Trophoblast cell (in vitro differentiated cells and primary cell): ENCODE results near the gene NAB2.
"Not testable (repeated sequence)": the region's sequence is repeated elsewhere in the genome, so short reads cannot be mapped to it uniquely, and the experiment has no call there.

Source experiments
- DNase-seq, 2 donors: peaks; one replicate each; pipeline ENCODE4 v3.0.0-alpha.2; 2016
- H2AFZ ChIP-seq: 2 replicates; pipeline ENCODE4 v1.6.1; 2013; ENCODE audit warnings: low read length, moderate library complexity, mild to moderate bottlenecking; ENCODE audit not compliant: insufficient read depth, poor library complexity
- H2AK5ac ChIP-seq: 2 replicates; pipeline ENCODE4 v1.6.1; 2013; ENCODE audit warnings: mild to moderate bottlenecking, low read length
- H2BK120ac ChIP-seq: 2 replicates; pipeline ENCODE4 v1.6.1; 2013; ENCODE audit warnings: low read length, mild to moderate bottlenecking, moderate library complexity; ENCODE audit not compliant: insufficient read depth, poor library complexity
- H2BK12ac ChIP-seq: 2 replicates; pipeline ENCODE4 v1.6.1; 2013; ENCODE audit warnings: mild to moderate bottlenecking, low read length, moderate library complexity
- H2BK5ac ChIP-seq: 2 replicates; pipeline ENCODE4 v1.6.1; 2013; ENCODE audit warnings: low read length, low read depth, moderate library complexity, mild to moderate bottlenecking; ENCODE audit not compliant: poor library complexity
- H3K14ac ChIP-seq: 2 replicates; pipeline ENCODE4 v1.6.1; 2013; ENCODE audit warnings: mild to moderate bottlenecking, low read length
- H3K18ac ChIP-seq: 2 replicates; pipeline ENCODE4 v1.6.1; 2013; ENCODE audit warnings: mild to moderate bottlenecking, low read length
- H3K23ac ChIP-seq: 2 replicates; pipeline ENCODE4 v1.6.1; 2013; ENCODE audit warnings: low read length
- H3K27ac ChIP-seq: 2 replicates; pipeline ENCODE4 v1.5.1; 2013; ENCODE audit warnings: low read depth, mild to moderate bottlenecking, inconsistent platforms, low read length, moderate library complexity
- H3K27me3 ChIP-seq: 2 replicates; pipeline ENCODE4 v1.6.1; 2013; ENCODE audit warnings: inconsistent platforms, mild to moderate bottlenecking, low read length, moderate library complexity; ENCODE audit not compliant: insufficient read depth
- H3K36me3 ChIP-seq, 2 experiments: 1 replicate in 1 of 2; 2 replicates in 1 of 2; pipeline ENCODE4 v1.6.1; 2013; ENCODE audit warnings: low read length in 2 of 2, mild to moderate bottlenecking in 2 of 2, moderate library complexity in 1 of 2; ENCODE audit not compliant: insufficient read depth in 2 of 2, control insufficient read depth in 1 of 2
- H3K4ac ChIP-seq: 2 replicates; pipeline ENCODE4 v1.6.1; 2013; ENCODE audit warnings: low read depth, mild to moderate bottlenecking, low read length, moderate library complexity
- H3K4me1 ChIP-seq, 2 experiments: 1 replicate in 1 of 2; 2 replicates in 1 of 2; pipeline ENCODE4 v1.6.1; 2013; ENCODE audit warnings: low read length in 2 of 2, mild to moderate bottlenecking in 2 of 2, moderate library complexity in 1 of 2; ENCODE audit not compliant: insufficient read depth in 2 of 2, control insufficient read depth in 1 of 2
- H3K4me2 ChIP-seq: 2 replicates; pipeline ENCODE4 v1.6.1; 2013; ENCODE audit warnings: inconsistent platforms, mild to moderate bottlenecking, low read length, moderate library complexity
- H3K4me3 ChIP-seq: 2 replicates; pipeline ENCODE4 v1.5.1; 2013; ENCODE audit warnings: mild to moderate bottlenecking, low read depth, low read length, inconsistent platforms
- H3K79me1 ChIP-seq: one replicate; pipeline ENCODE4 v1.6.1; 2013; ENCODE audit warnings: low read length
- H3K79me2 ChIP-seq: 2 replicates; pipeline ENCODE4 v1.6.1; 2013; ENCODE audit warnings: low read length, mild to moderate bottlenecking; ENCODE audit not compliant: control insufficient read depth, insufficient read depth, poor library complexity
- H3K9ac ChIP-seq: 2 replicates; pipeline ENCODE4 v1.6.1; 2013; ENCODE audit warnings: mild to moderate bottlenecking, low read length
- H3K9me3 ChIP-seq: 2 replicates; pipeline ENCODE4 v1.6.1; 2013; ENCODE audit warnings: low read depth, mild to moderate bottlenecking, control low read depth, inconsistent platforms, low read length; ENCODE audit not compliant: insufficient read depth
- H4K12ac ChIP-seq: 2 replicates; pipeline ENCODE4 v1.6.1; 2013; ENCODE audit warnings: low read depth, mild to moderate bottlenecking, low read length, moderate library complexity
- H4K8ac ChIP-seq: 2 replicates; pipeline ENCODE4 v1.6.1; 2013; ENCODE audit warnings: low read depth, mild to moderate bottlenecking, low read length, moderate library complexity
- H4K91ac ChIP-seq: one replicate; pipeline ENCODE4 v1.6.1; 2013; ENCODE audit warnings: low read depth, mild to moderate bottlenecking, low read length, moderate library complexity
- WGBS: extraction: QIAGEN DNeasy Blood & Tissue Kit; methylation state at CpG from one replicate; pipeline ENCODE4 v1.1.7; 2013; ENCODE audit warnings: missing lambda C conversion rate; ENCODE audit not compliant: insufficient read length, insufficient coverage; ENCODE audit errors: extremely low coverage; 5-methylcytosine and 5-hydroxymethylcytosine counted together

The NAB2 gene

DNA sequence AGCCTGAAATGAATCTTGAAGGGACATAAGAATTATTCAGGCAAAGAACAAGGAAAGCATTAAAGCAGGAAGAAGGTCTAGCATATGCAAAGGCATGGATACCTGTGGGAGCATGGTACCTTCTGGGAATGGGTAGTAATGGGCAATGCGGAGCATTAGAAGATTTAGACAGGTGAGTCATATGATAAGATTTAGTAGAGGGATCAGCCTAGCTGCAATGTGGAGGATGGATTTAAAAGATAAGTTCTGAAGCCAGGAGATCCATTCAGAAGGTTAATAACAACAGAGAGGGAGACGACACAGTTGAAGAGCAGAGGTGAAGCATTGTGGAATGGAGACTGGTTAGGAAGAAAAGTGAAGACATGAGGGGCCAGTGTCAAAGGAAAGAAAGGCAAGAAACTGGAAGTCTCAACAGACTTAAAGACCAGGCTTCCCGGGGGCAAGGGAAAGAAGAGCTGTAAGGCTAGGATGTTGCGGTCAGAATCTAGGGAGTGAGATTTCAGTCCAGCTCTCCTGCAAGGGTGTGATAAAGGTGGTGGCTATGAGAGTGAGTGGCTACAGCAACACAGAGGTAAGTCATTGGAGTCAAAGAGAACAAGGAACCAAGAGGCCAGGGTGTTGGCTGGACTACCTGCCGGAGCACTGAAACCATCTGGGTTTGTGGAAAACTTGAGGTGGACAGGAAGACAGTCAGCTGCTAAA, 27.8 kb downstream of the NAB2 start:
- H4K12ac ChIP-seq, result no peak overlapping the region
- no peak overlapping the region for H4K91ac ChIP-seq
- no peak overlapping the region for H2BK5ac ChIP-seq
- no peak overlapping the region for H4K8ac ChIP-seq
- no peak overlapping the region for H3K4ac ChIP-seq
- H3K9ac ChIP-seq, result no peak overlapping the region
- H3K4me3 ChIP-seq, result no peak overlapping the region
- no peak overlapping the region for H3K23ac ChIP-seq
- H3K9me3 ChIP-seq, result no peaks in the 10 kb centered on the region
- no peak overlapping the region for H2AFZ ChIP-seq
- no peak for DNase-seq
- H2BK12ac ChIP-seq, result no peak overlapping the region
- WGBS, result no CpG with 5 or more reads among the region's 5 CpGs
- H3K18ac ChIP-seq, result no peak overlapping the region
- H3K79me1 ChIP-seq, result peaks cover 2% of the 10 kb centered on the region
- H2BK120ac ChIP-seq, result no peak overlapping the region
- H3K79me2 ChIP-seq, result no peaks in the 10 kb centered on the region
- H3K27ac ChIP-seq, result no peak overlapping the region
- H3K4me1 ChIP-seq, result no peaks in the 10 kb centered on the region
- no peak overlapping the region for H3K14ac ChIP-seq
- no peaks in the 10 kb centered on the region for H3K27me3 ChIP-seq
- H2AK5ac ChIP-seq, result no peak overlapping the region
- no peak overlapping the region for H3K4me2 ChIP-seq
- H3K36me3 ChIP-seq, result no peaks in the 10 kb centered on the region

DNA sequence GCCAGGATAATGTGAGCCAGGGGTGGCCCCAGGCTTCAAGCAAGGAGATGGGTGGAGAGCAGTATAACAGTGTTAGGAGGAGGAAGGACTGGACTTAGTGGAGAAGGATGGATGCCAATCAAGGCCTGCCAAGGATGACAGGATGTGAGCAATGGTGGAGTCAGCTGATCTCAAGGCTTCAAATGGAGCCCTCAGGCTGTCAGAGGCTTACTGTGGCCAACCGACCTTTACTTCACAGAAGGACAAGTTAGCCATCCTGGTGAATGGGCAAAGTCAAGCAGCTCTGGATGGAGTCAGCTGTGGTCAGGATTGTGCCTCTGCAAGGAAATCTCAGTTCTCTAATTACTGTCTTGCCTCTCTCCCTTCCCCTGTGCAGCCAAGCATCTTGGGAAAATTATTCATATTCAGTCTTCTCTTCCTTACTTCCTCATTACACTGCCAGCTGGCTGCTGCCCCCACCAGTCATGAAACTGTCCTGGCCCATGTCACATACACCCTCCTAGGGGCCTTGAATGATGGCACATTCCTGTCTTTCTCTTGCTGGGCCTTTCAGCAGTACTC, 29.9 kb downstream of the NAB2 start:
- Histone ChIP-seq H2BK5ac (no peak overlapping the region), H3K36me3 (no peaks in the 10 kb centered on the region), H3K27me3 (no peaks in the 10 kb centered on the region), H3K27ac (no peak overlapping the region), H3K4me2 (no peak overlapping the region), H3K79me1 (no peaks in the 10 kb centered on the region), H2BK120ac (no peak overlapping the region), H3K4me3 (no peak overlapping the region), H2BK12ac (no peak overlapping the region), H3K9me3 (no peaks in the 10 kb centered on the region), H3K23ac (no peak overlapping the region), H4K8ac (no peak overlapping the region), H4K91ac (no peak overlapping the region), H4K12ac (no peak overlapping the region), H3K4me1 (no peaks in the 10 kb centered on the region), H2AK5ac (no peak overlapping the region), H3K9ac (no peak overlapping the region), H3K14ac (no peak overlapping the region), H3K18ac (no peak overlapping the region), H3K4ac (no peak overlapping the region), H2AFZ (no peak overlapping the region), H3K79me2 (no peaks in the 10 kb centered on the region)
- WGBS, result no CpG with 5 or more reads among the region's 1 CpG
- DNase-seq, result peak in 1 of 2 donors; percentile 26

DNA sequence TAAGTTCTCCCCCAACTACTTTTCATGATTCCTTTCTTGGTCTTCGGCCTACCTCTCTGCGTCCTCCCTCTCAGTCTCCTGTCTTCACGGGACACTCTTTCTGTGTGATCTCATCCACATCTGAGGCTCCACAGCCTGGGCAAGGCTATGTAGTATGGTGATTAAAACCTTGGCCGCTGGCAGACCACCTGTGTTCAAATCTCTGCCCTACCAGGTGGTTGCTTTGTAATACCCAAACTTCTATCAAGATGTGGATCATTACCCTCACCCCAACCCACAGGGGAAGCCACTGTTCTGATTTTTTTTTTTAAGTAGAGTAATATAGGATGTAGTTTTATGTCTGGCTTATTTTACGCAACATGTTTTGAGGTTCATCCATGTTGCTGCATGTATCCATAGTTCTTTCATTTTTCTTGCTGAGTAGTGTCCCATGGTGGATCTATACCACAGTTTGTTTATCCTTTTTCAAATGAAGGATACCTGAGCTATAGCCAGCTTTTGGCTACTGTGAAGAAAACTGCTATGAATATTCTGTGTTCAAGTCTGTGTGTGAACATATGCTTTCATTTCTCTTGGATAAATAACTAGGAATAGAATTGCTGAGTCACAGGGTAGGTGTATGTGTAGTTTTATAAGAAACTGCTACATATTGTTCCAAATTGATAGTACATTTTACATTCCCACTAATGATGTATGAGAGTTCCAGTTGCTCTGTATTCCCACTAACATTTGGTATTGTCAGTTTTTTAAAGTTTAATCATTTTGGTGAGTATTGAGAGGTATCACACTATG, 30.6 kb downstream of the NAB2 start:
- Histone ChIP-seq H3K23ac (no peak overlapping the region), H3K27ac (no peak overlapping the region), H3K9me3 (no peaks in the 10 kb centered on the region), H4K12ac (no peak overlapping the region), H3K4me2 (no peak overlapping the region), H3K79me2 (no peaks in the 10 kb centered on the region), H3K9ac (no peak overlapping the region), H4K91ac (no peak overlapping the region), H3K27me3 (no peaks in the 10 kb centered on the region), H4K8ac (no peak overlapping the region), H3K79me1 (no peaks in the 10 kb centered on the region), H2BK120ac (no peak overlapping the region), H3K18ac (no peak overlapping the region), H3K4me1 (no peaks in the 10 kb centered on the region), H3K36me3 (no peaks in the 10 kb centered on the region), H3K14ac (no peak overlapping the region), H2BK5ac (no peak overlapping the region), H3K4me3 (no peak overlapping the region), H2AFZ (no peak overlapping the region), H3K4ac (no peak overlapping the region), H2BK12ac (no peak overlapping the region), H2AK5ac (no peak overlapping the region)
- DNase-seq, result no peak
- WGBS, result no CpG with 5 or more reads among the region's 5 CpGs

DNA sequence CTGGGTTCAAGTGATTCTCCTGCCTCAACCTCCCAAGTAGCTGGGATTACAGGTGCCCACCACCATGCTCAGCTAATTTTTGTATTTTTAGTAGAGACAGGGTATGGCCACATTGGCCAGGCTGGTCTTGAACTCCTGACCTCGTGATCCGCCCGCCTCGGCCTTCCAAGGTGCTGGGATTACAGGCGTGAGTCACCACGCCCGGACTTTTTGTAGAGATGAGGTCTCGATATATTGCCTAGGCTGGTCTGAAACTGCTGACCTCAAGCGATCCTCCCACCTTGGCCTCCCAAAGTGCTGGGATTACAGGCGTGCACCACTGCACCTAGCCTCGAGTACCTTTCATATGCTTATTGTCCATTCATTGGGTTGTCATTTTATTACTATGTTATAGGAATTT, 31.8 kb downstream of the NAB2 start:
- H3K79me2 ChIP-seq, H4K8ac ChIP-seq, H2AFZ ChIP-seq, H3K27me3 ChIP-seq, H3K23ac ChIP-seq, H3K27ac ChIP-seq, H2BK120ac ChIP-seq, H3K9ac ChIP-seq, H3K18ac ChIP-seq, DNase-seq, H3K14ac ChIP-seq, H3K4me2 ChIP-seq, H3K9me3 ChIP-seq, H3K36me3 ChIP-seq, H3K4ac ChIP-seq, H4K91ac ChIP-seq, H3K4me1 ChIP-seq, H3K79me1 ChIP-seq, H4K12ac ChIP-seq, H2BK5ac ChIP-seq, H2BK12ac ChIP-seq, H2AK5ac ChIP-seq, H3K4me3 ChIP-seq: not testable (repeated sequence)
- no CpG with 5 or more reads among the region's 11 CpGs for WGBS
